Lower lobe of right lung (tissue), 2 donors: Measurements from ENCODE around the gene SLCO1B1. TPM values are rescaled to one million over a fixed set of nuclear protein-coding genes. Genes with fewer than 3 reads are reported as not detected.
"Not testable (repeated sequence)": the region's sequence is repeated elsewhere in the genome, so short reads cannot be mapped to it uniquely, and the experiment has no call there.

Experiments used
- ATAC-seq, 2 donors: fragments of 200-7000 bp; cut with Tn5 transposase; one replicate each; pipeline ENCODE4 v1.9.1; 2020 to 2022; ENCODE audit warnings: mild to moderate bottlenecking in 2 of 2, moderate library complexity in 2 of 2
- DNase-seq: peaks from one replicate; pipeline ENCODE4 v3.0.0-alpha.2; 2020
- H3K27ac ChIP-seq: fragments of 200-600 bp; one replicate; pipeline ENCODE4 v1.8.0; 2022
- H3K27me3 ChIP-seq: fragments of 200-600 bp; one replicate; pipeline ENCODE4 v1.8.0; 2022; ENCODE audit warnings: low read depth
- H3K36me3 ChIP-seq: fragments of 200-600 bp; one replicate; pipeline ENCODE4 v1.8.0; 2022; ENCODE audit warnings: mild to moderate bottlenecking
- H3K4me1 ChIP-seq: fragments of 200-600 bp; one replicate; pipeline ENCODE4 v1.8.0; 2022
- H3K4me3 ChIP-seq: fragments of 200-600 bp; one replicate; pipeline ENCODE4 v1.8.0; 2022; ENCODE audit warnings: mild to moderate bottlenecking
- H3K9me3 ChIP-seq: fragments of 200-600 bp; one replicate; pipeline ENCODE4 v1.8.0; 2022
- intact Hi-C: fragments of 100-400 bp; cut with DNase I; formaldehyde crosslinking; loops from one replicate; pipeline ENCODE4 v1.11.0; 2022
- total RNA-seq: library from RNA; stranded (reverse); fragmentation: NEBNext Ultra II Directional; extraction: Animal tissue kit (Norgen Biotek cat#: 25700); gene quantifications from one replicate; pipeline ENCODE4 v1.2.1, GENCODE V29; 2021
- TF ChIP-seq, protein P1 (sequence below): fragments of 200-600 bp; IDR thresholded peaks from one replicate; pipeline ENCODE4 v1.8.0; 2022; ENCODE audit warnings: antibody characterized with exemption, mild to moderate bottlenecking
- donor health status: DM: no; HTN: yes; CAD: no; lungs with severe emphysema.

SLCO1B1 gene
- total RNA-seq, 1 donor from 2014 or later = not detected

- Histone ChIP-seq H3K4me1 (no peaks in the 10 kb centered on the region), H3K27ac (no peak overlapping the region), H3K36me3 (no peaks in the 10 kb centered on the region), H3K4me3 (no peak overlapping the region), H3K9me3 (no peaks in the 10 kb centered on the region), H3K27me3 (no peaks in the 10 kb centered on the region)
- no peak for DNase-seq
- TF ChIP-seq, protein P1, sequence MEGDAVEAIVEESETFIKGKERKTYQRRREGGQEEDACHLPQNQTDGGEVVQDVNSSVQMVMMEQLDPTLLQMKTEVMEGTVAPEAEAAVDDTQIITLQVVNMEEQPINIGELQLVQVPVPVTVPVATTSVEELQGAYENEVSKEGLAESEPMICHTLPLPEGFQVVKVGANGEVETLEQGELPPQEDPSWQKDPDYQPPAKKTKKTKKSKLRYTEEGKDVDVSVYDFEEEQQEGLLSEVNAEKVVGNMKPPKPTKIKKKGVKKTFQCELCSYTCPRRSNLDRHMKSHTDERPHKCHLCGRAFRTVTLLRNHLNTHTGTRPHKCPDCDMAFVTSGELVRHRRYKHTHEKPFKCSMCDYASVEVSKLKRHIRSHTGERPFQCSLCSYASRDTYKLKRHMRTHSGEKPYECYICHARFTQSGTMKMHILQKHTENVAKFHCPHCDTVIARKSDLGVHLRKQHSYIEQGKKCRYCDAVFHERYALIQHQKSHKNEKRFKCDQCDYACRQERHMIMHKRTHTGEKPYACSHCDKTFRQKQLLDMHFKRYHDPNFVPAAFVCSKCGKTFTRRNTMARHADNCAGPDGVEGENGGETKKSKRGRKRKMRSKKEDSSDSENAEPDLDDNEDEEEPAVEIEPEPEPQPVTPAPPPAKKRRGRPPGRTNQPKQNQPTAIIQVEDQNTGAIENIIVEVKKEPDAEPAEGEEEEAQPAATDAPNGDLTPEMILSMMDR = no peak
- intact Hi-C loops = no loop called here
- no peak for ATAC-seq
These were observed 52.8 kb downstream of the SLCO1B1 start for GRCh38 chr12:21183721-21184275.

- H3K36me3 ChIP-seq = no peaks in the 10 kb centered on the region
- TF ChIP-seq, protein P1 = no peak
These were observed 59.0 kb downstream of the SLCO1B1 start for GRCh38 chr12:21190016-21190415.

DNA sequence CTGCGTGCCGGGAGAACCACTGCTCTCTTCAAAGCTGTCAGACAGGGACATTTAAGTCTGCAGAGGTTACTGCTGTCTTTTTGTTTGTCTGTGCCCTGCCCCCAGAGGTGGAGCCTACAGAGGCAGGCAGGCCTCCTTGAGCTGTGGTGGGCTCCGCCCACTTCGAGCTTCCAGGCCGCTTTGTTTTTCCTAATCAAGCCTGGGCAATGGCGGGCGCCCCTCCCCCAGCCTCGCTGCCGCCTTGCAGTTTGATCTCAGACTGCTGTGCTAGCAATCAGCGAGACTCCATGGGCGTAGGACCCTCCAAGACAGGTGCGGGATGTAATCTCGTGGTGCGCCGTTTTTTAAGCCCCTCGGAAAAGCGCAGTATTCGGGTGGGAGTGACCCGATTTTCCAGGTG lies 83.4 kb downstream of the SLCO1B1 start:
- H3K9me3 ChIP-seq, DNase-seq, intact Hi-C loops, H3K27ac ChIP-seq, ATAC-seq, H3K36me3 ChIP-seq, H3K4me3 ChIP-seq, H3K27me3 ChIP-seq, H3K4me1 ChIP-seq: not testable (repeated sequence)

More at GRCh38 chr12:21190016-21190415, 59.0 kb downstream of the SLCO1B1 start:
- H3K9me3 ChIP-seq = no peaks in the 10 kb centered on the region
- intact Hi-C loops = no loop called here
- no peak for DNase-seq
- no peak for ATAC-seq
- no peak overlapping the region for H3K27ac ChIP-seq
- H3K4me1 ChIP-seq = no peaks in the 10 kb centered on the region
- no peak overlapping the region for H3K4me3 ChIP-seq
- no peaks in the 10 kb centered on the region for H3K27me3 ChIP-seq

DNA sequence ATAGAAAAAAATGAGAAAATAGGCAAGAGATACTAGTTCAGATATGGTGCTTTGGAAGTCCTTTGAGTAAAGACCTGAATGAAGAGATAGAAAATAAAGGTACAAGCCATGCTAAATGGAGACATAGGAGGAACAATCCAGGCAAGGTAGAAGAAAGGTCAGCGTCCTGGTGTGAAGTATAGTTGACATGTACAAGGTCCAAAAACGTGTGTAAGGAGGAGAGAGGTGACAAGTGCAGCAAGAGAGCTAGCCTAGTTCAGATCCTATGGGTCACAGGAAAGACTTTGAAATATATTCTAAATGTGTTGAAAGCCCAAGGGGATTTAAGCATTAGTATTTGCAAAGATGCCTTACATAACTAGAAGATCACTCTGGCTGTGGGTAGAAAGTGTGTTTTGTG lies 88.2 kb downstream of the SLCO1B1 start:
- TF ChIP-seq, protein P1 = no peak
- intact Hi-C loops = no loop called here

GRCh38 chr12:21220266-21220665 lies 89.3 kb downstream of the SLCO1B1 start:
- intact Hi-C loops = no loop called here
- TF ChIP-seq, protein P1 = no peak
- no peak overlapping the region for H3K4me3 ChIP-seq
- no peaks in the 10 kb centered on the region for H3K36me3 ChIP-seq
- no peaks in the 10 kb centered on the region for H3K27me3 ChIP-seq
- ATAC-seq = no peak
- H3K4me1 ChIP-seq = no peaks in the 10 kb centered on the region
- H3K9me3 ChIP-seq = no peaks in the 10 kb centered on the region
- H3K27ac ChIP-seq = no peak overlapping the region
- no peak for DNase-seq

More for the DNA sequence above, 88.2 kb downstream of the SLCO1B1 start:
- no peaks in the 10 kb centered on the region for H3K4me1 ChIP-seq
- H3K27me3 ChIP-seq = no peaks in the 10 kb centered on the region
- no peak for DNase-seq
- H3K36me3 ChIP-seq = no peaks in the 10 kb centered on the region
- no peak overlapping the region for H3K4me3 ChIP-seq
- ATAC-seq = no peak
- no peak overlapping the region for H3K27ac ChIP-seq
- H3K9me3 ChIP-seq = no peaks in the 10 kb centered on the region

GRCh38 chr12:21221072-21221471 lies 90.1 kb downstream of the SLCO1B1 start:
- ATAC-seq = no peak
- Histone ChIP-seq H3K36me3 (no peaks in the 10 kb centered on the region), H3K4me3 (no peak overlapping the region), H3K27me3 (no peaks in the 10 kb centered on the region), H3K4me1 (no peaks in the 10 kb centered on the region), H3K27ac (no peak overlapping the region), H3K9me3 (no peaks in the 10 kb centered on the region)
- intact Hi-C loops = no loop called here
- DNase-seq = no peak
- TF ChIP-seq, protein P1 = no peak
